ENCODE measurements around the gene FAM76A. TPM values are rescaled to one million over a fixed set of nuclear protein-coding genes. Genes with fewer than 3 reads are reported as not detected.
"Not testable (repeated sequence)": the region's sequence is repeated elsewhere in the genome, so short reads cannot be mapped to it uniquely, and the experiment has no call there.

Gene FAM76A
- total RNA-seq, 4 donors from 2014 or later: 17.4 to 30.0 (median 20.0) TPM

DNA sequence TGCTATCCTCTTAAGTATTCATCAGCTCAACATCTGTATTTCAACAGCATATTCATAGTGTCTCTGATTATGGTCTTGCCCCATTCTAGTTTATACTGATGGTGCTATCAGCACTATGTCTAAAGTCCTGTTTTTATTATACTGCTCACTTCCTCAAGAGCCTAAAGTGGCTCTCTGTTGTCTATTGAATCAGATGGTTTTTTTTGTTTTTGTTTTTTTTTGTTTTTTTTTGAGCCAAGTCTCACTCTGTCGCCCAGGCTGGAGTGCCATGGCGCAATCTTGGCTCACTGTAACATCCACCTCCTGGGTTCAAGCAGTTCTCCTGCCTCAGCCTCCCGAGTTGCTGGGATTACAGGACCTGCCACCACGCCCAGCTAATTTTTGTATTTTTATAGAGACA, 53.4 kb downstream of the FAM76A start:
- TF ChIP-seq, protein P1, sequence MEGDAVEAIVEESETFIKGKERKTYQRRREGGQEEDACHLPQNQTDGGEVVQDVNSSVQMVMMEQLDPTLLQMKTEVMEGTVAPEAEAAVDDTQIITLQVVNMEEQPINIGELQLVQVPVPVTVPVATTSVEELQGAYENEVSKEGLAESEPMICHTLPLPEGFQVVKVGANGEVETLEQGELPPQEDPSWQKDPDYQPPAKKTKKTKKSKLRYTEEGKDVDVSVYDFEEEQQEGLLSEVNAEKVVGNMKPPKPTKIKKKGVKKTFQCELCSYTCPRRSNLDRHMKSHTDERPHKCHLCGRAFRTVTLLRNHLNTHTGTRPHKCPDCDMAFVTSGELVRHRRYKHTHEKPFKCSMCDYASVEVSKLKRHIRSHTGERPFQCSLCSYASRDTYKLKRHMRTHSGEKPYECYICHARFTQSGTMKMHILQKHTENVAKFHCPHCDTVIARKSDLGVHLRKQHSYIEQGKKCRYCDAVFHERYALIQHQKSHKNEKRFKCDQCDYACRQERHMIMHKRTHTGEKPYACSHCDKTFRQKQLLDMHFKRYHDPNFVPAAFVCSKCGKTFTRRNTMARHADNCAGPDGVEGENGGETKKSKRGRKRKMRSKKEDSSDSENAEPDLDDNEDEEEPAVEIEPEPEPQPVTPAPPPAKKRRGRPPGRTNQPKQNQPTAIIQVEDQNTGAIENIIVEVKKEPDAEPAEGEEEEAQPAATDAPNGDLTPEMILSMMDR (IDR thresholded peaks at IDR 0.05): no peak
- no peak for DNase-seq (ENCODE audit: low spot score)
- no peak for ATAC-seq (ENCODE audit: low FRiP score)

DNA sequence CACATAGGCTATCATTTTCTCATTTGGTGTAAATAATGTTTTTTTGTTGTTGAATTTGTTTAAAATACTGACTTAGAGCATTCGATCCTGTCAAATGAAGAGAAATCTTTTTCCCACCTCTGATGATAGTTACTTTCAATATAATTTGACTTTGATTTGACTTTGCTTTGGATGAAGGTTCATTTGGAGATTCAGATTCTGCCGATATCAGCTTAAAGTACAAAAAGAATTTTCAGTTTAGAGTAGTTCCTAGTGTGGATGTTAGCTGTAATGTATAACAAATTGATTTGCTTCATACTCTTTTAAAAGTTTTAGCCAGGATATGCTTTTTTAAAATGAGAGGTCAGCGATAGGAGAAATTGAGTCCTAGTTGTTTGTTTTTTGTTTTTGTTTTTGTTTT, 57.2 kb downstream of the FAM76A start:
- ATAC-seq (ENCODE audit: low FRiP score) (no peak), DNase-seq (ENCODE audit: low spot score) (no peak)
- TF ChIP-seq, protein P1 (IDR thresholded peaks at IDR 0.05): no peak

DNA sequence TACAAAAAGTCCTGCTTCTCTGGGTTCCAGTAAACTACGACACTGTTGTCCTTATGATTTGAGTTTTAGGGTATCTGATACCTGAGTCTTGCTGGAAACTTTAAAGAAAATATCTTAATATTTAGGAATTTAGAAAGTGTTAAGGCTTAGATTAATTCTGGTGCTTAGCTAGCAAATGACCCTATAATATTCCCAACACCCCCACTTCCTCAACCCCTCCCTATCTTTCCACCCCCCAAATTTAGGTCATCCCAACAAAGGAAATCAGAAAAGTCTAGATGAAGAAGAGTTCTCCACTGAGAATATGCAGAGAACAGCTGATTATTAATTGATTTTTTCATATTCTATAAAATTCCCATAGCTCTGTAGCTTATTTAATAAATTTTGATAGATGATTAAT, 58.9 kb downstream of the FAM76A start:
- TF ChIP-seq, protein P1 (IDR thresholded peaks at IDR 0.05): no peak
- DNase-seq (ENCODE audit: low spot score): no peak
- no peak for ATAC-seq (ENCODE audit: low FRiP score)

DNA sequence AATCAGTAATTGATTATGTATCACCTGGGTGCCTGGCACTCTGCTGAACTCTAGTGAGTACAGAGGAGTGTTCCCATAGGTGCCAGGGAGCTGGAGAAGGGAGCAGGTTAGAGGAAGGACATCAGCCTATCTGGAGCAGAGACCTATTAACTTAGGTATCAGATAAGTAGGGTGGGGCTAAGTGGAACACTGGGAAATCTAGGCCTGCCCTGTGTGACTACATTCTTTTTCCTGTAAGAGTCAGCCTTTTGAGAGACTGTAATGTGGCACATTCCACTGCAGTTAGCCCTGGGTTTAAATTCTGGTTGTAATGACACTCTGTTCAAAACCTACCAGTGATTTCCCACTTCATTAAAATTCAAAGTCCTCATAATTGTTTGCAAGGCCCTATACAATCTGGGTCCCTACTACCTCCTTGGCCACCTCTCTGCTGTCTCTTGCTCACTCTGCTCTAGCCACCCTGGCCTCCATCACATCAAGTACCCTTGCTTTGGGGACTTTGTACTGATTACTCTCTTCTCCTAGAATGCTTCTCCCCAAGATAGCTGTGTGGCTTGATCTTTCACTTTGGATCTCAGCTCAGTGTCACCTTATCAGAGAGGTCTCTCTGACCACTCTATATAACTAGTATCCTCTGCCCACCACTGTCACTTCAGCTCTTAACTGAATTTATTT, 60.2 kb downstream of the FAM76A start:
- ATAC-seq (ENCODE audit: low FRiP score): peak; percentile 65
- no peak for DNase-seq (ENCODE audit: low spot score)
- TF ChIP-seq, protein P1 (IDR thresholded peaks at IDR 0.05): no peak

DNA sequence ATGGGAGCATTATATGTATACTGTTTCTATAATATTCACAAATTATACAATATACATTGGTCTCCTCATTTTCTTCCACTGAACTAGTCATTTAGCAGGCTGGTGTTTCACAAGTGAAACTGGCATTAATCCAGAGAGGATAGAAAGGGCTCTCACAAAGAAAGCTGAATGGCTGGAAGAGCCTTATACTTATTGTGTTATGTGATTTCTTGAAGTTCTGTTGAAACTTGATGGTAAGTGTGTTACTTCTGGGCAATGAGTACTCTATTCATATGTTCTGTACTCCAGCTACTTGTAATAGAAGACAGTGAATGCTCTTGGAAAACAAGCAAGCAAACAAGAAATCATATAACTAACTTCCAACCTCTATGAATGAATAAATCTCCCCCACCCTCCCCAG, 62.1 kb downstream of the FAM76A start:
- ATAC-seq (ENCODE audit: low FRiP score) (no peak), DNase-seq (ENCODE audit: low spot score) (no peak)
- TF ChIP-seq, protein P1 (IDR thresholded peaks at IDR 0.05): no peak

DNA sequence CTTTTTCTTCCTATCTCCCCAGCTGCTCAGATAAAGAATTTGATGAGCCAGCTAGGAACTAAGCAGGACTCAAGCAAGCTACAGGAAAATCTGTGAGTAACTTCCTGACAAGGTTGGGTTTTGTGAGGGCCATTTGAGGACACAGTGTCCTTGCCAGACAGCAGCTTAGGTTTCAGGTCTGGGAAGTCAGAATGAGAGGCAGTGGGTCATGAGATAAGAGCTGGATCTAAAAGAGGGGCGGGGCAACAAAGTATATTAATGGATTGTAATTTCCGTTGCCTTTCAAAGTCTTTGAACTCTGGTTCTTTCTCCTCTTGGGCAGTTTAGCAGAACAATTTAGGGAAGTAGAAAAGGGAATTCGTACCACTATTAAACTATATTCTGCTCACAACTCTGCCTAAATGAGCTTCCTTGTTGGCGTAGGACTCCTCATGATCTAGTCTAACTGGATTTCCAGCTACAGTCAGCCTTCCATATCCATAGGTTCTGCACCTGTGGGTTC, 63.8 kb downstream of the FAM76A start:
- ATAC-seq (ENCODE audit: low FRiP score) (peak; percentile 43), DNase-seq (ENCODE audit: low spot score) (no peak)
- TF ChIP-seq, protein P1 (IDR thresholded peaks at IDR 0.05): no peak

DNA sequence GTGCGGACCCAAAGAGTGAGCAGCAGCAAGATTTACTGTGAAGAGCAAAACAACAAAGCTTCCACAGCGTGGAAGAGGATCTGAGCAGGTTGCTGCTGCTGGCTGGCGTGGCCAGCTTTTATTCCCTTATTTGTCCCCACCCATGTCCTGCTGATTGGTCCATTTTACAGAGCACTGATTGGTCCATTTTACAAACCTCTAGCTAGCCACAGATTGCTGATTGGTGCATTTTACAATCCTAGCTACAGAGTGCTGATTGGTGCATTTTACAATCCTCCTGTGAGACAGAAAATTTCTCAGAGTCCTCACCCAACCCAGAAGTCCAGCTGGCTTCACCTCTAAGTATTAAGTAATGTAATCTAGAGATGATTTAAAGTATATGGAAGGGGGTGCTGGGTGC, 64.5 kb downstream of the FAM76A start:
- not testable (repeated sequence) for DNase-seq (ENCODE audit: low spot score); ATAC-seq (ENCODE audit: low FRiP score)

Measured in omental fat pad (tissue), 4 donors.